ENCODE data around the gene OR51B5.

- TF ChIP-seq, protein P1, sequence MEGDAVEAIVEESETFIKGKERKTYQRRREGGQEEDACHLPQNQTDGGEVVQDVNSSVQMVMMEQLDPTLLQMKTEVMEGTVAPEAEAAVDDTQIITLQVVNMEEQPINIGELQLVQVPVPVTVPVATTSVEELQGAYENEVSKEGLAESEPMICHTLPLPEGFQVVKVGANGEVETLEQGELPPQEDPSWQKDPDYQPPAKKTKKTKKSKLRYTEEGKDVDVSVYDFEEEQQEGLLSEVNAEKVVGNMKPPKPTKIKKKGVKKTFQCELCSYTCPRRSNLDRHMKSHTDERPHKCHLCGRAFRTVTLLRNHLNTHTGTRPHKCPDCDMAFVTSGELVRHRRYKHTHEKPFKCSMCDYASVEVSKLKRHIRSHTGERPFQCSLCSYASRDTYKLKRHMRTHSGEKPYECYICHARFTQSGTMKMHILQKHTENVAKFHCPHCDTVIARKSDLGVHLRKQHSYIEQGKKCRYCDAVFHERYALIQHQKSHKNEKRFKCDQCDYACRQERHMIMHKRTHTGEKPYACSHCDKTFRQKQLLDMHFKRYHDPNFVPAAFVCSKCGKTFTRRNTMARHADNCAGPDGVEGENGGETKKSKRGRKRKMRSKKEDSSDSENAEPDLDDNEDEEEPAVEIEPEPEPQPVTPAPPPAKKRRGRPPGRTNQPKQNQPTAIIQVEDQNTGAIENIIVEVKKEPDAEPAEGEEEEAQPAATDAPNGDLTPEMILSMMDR (IDR thresholded peaks at IDR 0.05; ENCODE audit: low read depth, low read length): no peak
- no peak for TF ChIP-seq EZH2phosphoT487 (IDR thresholded peaks at IDR 0.05; ENCODE audit: low read depth)
Observed at GRCh38 chr11:5293028-5293427, 50.3 kb downstream of the OR51B5 start.
